HEK293T (cell line): ENCODE measurements around the gene RDH14.

Source experiments
- CTCF ChIA-PET: fragments of 350-600 bp; formaldehyde crosslinking; extraction: SDS; loops from one replicate; lab custom pipeline; 2021; ENCODE audit warnings: antibody characterized with exemption, inconsistent platforms; lab: Yijun Ruan, JAX
- POLR2A ChIA-PET: fragments of 350-600 bp; formaldehyde crosslinking; extraction: SDS; loops from one replicate; lab custom pipeline; 2020; ENCODE audit warnings: antibody characterized with exemption, inconsistent platforms; lab: Yijun Ruan, JAX
- DNase-seq: peaks from one replicate; pipeline ENCODE4 v3.0.0; 2012; ENCODE audit warnings: mixed read lengths; ENCODE audit errors: extremely low spot score
- ARNT ChIP-seq: fragments of 450-650 bp; IDR thresholded peaks from 2 replicates; pipeline ENCODE4 v1.6.1; 2017; ENCODE audit warnings: mild to moderate bottlenecking
- BHLHE40 ChIP-seq: fragments of 450-650 bp; IDR thresholded peaks from 2 replicates; pipeline ENCODE4 v1.6.1; 2016; ENCODE audit warnings: mild to moderate bottlenecking, moderate library complexity, borderline replicate concordance
- CTBP1 ChIP-seq: fragments of 450-650 bp; IDR thresholded peaks from 2 replicates; pipeline ENCODE4 v1.6.1; 2016; ENCODE audit warnings: borderline replicate concordance
- ELF4 ChIP-seq: fragments of 450-650 bp; IDR thresholded peaks from 2 replicates; pipeline ENCODE4 v1.6.1; 2017; ENCODE audit warnings: antibody characterized with exemption
- FOXA1 ChIP-seq: fragments of 450-650 bp; IDR thresholded peaks from 2 replicates; pipeline ENCODE4 v1.6.1; 2016; ENCODE audit warnings: mild to moderate bottlenecking
- FOXK2 ChIP-seq: fragments of 450-650 bp; IDR thresholded peaks from 2 replicates; pipeline ENCODE4 v1.6.1; 2016; ENCODE audit warnings: mild to moderate bottlenecking
- FOXM1 ChIP-seq: fragments of 450-650 bp; IDR thresholded peaks from 2 replicates; pipeline ENCODE4 v1.6.1; 2017; ENCODE audit warnings: mild to moderate bottlenecking, borderline replicate concordance
- HDGF ChIP-seq: fragments of 450-650 bp; IDR thresholded peaks from 2 replicates; pipeline ENCODE4 v1.6.1; 2017; ENCODE audit warnings: antibody characterized with exemption, borderline replicate concordance
- L3MBTL2 ChIP-seq: fragments of 450-650 bp; conservative IDR thresholded peaks from 2 replicates; pipeline ENCODE4 v1.6.1; 2016; ENCODE audit warnings: mild to moderate bottlenecking
- LEF1 ChIP-seq: fragments of 450-650 bp; IDR thresholded peaks from 2 replicates; pipeline ENCODE4 v1.6.1; 2017; ENCODE audit warnings: mild to moderate bottlenecking, borderline replicate concordance
- NFRKB ChIP-seq: fragments of 450-650 bp; IDR thresholded peaks from 2 replicates; pipeline ENCODE4 v1.6.1; 2016; ENCODE audit warnings: mild to moderate bottlenecking, moderate library complexity
- PKNOX1 ChIP-seq: fragments of 450-650 bp; IDR thresholded peaks from 2 replicates; pipeline ENCODE4 v1.6.1; 2016
- SP1 ChIP-seq: fragments of 450-650 bp; IDR thresholded peaks from 2 replicates; pipeline ENCODE4 v1.6.1; 2017
- SUZ12 ChIP-seq: fragments of 450-650 bp; IDR thresholded peaks from 2 replicates; pipeline ENCODE4 v1.6.1; 2016; ENCODE audit warnings: mild to moderate bottlenecking
- TARDBP ChIP-seq: fragments of 450-650 bp; IDR thresholded peaks from 2 replicates; pipeline ENCODE4 v1.6.1; 2016
- ZNF384 ChIP-seq: fragments of 450-650 bp; IDR thresholded peaks from 2 replicates; pipeline ENCODE4 v1.6.1; 2016

The RDH14 gene

GRCh38 chr2:18592372-18592771 is 31.9 kb upstream of the RDH14 start:
- no peak for TF ChIP-seq ELF4
- no peak for TF ChIP-seq SUZ12
- TF ChIP-seq FOXM1 = no peak
- no peak for TF ChIP-seq BHLHE40
- no peak for TF ChIP-seq FOXK2
- TF ChIP-seq ARNT = no peak
- TF ChIP-seq L3MBTL2 = no peak
- no peak for TF ChIP-seq CTBP1
- no peak for TF ChIP-seq ZNF384
- no peak for TF ChIP-seq PKNOX1
- no peak for TF ChIP-seq HDGF
- TF ChIP-seq TARDBP = no peak
- no peak for TF ChIP-seq LEF1
- no peak for TF ChIP-seq SP1
- TF ChIP-seq FOXA1 = no peak
- TF ChIP-seq NFRKB = no peak
- CTCF ChIA-PET = no interaction called here
- DNase-seq = no peak
- POLR2A ChIA-PET = no interaction called here

- TF ChIP-seq CTBP1 (no peak), L3MBTL2 (no peak), ARNT (no peak), NFRKB (no peak), SP1 (no peak), LEF1 (no peak), BHLHE40 (no peak), TARDBP (no peak), PKNOX1 (no peak), FOXK2 (no peak)
- CTCF ChIA-PET = no interaction called here
- POLR2A ChIA-PET = no interaction called here
Observed at GRCh38 chr2:18589354-18589753, 28.9 kb upstream of the RDH14 start, which contains the start of gene NT5C1B. Gene NT5C1B, minus strand, starts transcription at chr2:18589569. Its CDS starts 101 bp downstream, at chr2:18589468.

GRCh38 chr2:18588802-18589201 is 28.3 kb upstream of the RDH14 start:
- ChIA-PET CTCF (no interaction called here), POLR2A (no interaction called here)
- DNase-seq = no peak

More at GRCh38 chr2:18589354-18589753, 28.9 kb upstream of the RDH14 start, which contains the start of gene NT5C1B:
- no peak for DNase-seq

GRCh38 chr2:18588049-18588448 is 27.6 kb upstream of the RDH14 start:
- POLR2A ChIA-PET = no interaction called here
- TF ChIP-seq SP1 (no peak), CTBP1 (no peak), FOXK2 (no peak), NFRKB (no peak), HDGF (no peak), TARDBP (no peak), ZNF384 (no peak), SUZ12 (no peak), PKNOX1 (no peak)
- CTCF ChIA-PET = no interaction called here
- no peak for DNase-seq

More at GRCh38 chr2:18588802-18589201, 28.3 kb upstream of the RDH14 start:
- TF ChIP-seq ELF4 = no peak
- no peak for TF ChIP-seq LEF1
- TF ChIP-seq SUZ12 = no peak
- TF ChIP-seq ZNF384 = no peak
- no peak for TF ChIP-seq FOXK2
- TF ChIP-seq FOXA1 = no peak
- no peak for TF ChIP-seq PKNOX1
- TF ChIP-seq BHLHE40 = no peak
- TF ChIP-seq NFRKB = no peak
- TF ChIP-seq SP1 = no peak
- no peak for TF ChIP-seq TARDBP
- no peak for TF ChIP-seq CTBP1
- no peak for TF ChIP-seq ARNT
- no peak for TF ChIP-seq HDGF
- no peak for TF ChIP-seq FOXM1
- no peak for TF ChIP-seq L3MBTL2

- CTCF ChIA-PET = no interaction called here
- no peak for DNase-seq
- TF ChIP-seq BHLHE40 = no peak
- TF ChIP-seq ZNF384 = no peak
- no peak for TF ChIP-seq HDGF
- TF ChIP-seq NFRKB = no peak
- TF ChIP-seq PKNOX1 = no peak
- no peak for TF ChIP-seq L3MBTL2
- no peak for TF ChIP-seq SP1
- POLR2A ChIA-PET = no interaction called here
Observed at GRCh38 chr2:18585526-18585925, 25.1 kb upstream of the RDH14 start.
